ENCODE results near the gene PABPC1L. TPM values are rescaled to one million over a fixed set of nuclear protein-coding genes. Genes with fewer than 3 reads are reported as not detected.

The PABPC1L gene
- total RNA-seq, 2 experiments from 2014 or later: 22.8 to 27.5 TPM

- Histone ChIP-seq H3K27ac (ENCODE audit: low read depth in 1 of 2, low read length in 2 of 2) (no peak overlapping the region), H3K9me3 (ENCODE audit: control insufficient read depth in 1 of 2, insufficient read depth in 1 of 2, low read length in 2 of 2) (no peaks in the 10 kb centered on the region), H3K36me3 (ENCODE audit: insufficient read depth, low read length) (peaks cover 26% of the 10 kb centered on the region), H3K4me1 (ENCODE audit: insufficient read depth, low read length) (peaks cover 22% of the 10 kb centered on the region), H3K4me3 (ENCODE audit: low read length) (peak overlapping the region; percentile 86), H3K27me3 (ENCODE audit: control insufficient read depth in 1 of 2, insufficient read depth in 2 of 2, low read length in 2 of 2) (no peaks in the 10 kb centered on the region)
- no peak for DNase-seq
- H3K9me3 Mint-ChIP-seq: no peaks in the 10 kb centered on the region
- H3K36me3 Mint-ChIP-seq (ENCODE audit: low read depth): peaks cover 49% of the 10 kb centered on the region
- no peak for TF ChIP-seq CTCF (IDR thresholded peaks at IDR 0.05)
- intact Hi-C loops (cut with DNase I, micrococcal nuclease): loop anchor here in 1 of 2 experiments (2.0 to 5.0 kb wide), 3 partner anchors 52 to 380 kb away; partner anchors contain the start of gene TOMM34
- peaks cover 38% of the 10 kb centered on the region for H3K4me1 Mint-ChIP-seq (ENCODE audit: low read depth)
- no peak for ATAC-seq (ENCODE audit: poor library complexity)
- peak overlapping the region; percentile 68 for H3K27ac Mint-ChIP-seq
- no peaks in the 10 kb centered on the region for H3K27me3 Mint-ChIP-seq
- peak overlapping the region; percentile 85 for H3K4me3 Mint-ChIP-seq
- ChIA-PET CTCF (no interaction called here), POLR2A (interaction anchor here (0.9 to 5.3 kb wide), 4 partner anchors 22 to 118 kb away, joined by 3 to 24 read pairs (median 6); partner anchors contain the start of genes TOMM34 and YWHAB)
These were observed 916 bp downstream of the PABPC1L start for GRCh38 chr20:44910690-44911262.

GRCh38 chr20:44911264-44911921 lies 1.5 kb downstream of the PABPC1L start:
- peak overlapping the region; percentile 63 for H3K4me3 Mint-ChIP-seq
- peaks cover 22% of the 10 kb centered on the region for H3K4me1 ChIP-seq (ENCODE audit: insufficient read depth, low read length)
- DNase-seq (peak in 13 of 14 experiments; percentile 16 to 68 (median 46)), ATAC-seq (ENCODE audit: poor library complexity) (no peak)
- no peak overlapping the region for H3K27ac ChIP-seq (ENCODE audit: low read depth in 1 of 2, low read length in 2 of 2)
- no peaks in the 10 kb centered on the region for H3K9me3 ChIP-seq (ENCODE audit: control insufficient read depth in 1 of 2, insufficient read depth in 1 of 2, low read length in 2 of 2)
- ChIA-PET CTCF (no interaction called here), POLR2A (interaction anchor here (1.0 to 5.3 kb wide), 3 partner anchors 22 to 49 kb away, joined by 4 to 24 read pairs (median 9); partner anchors contain the start of genes TOMM34 and YWHAB)
- peaks cover 38% of the 10 kb centered on the region for H3K4me1 Mint-ChIP-seq (ENCODE audit: low read depth)
- peak; percentile 63 for TF ChIP-seq CTCF (IDR thresholded peaks at IDR 0.05)
- H3K27ac Mint-ChIP-seq: peak overlapping the region; percentile 69
- H3K27me3 Mint-ChIP-seq: no peaks in the 10 kb centered on the region
- H3K9me3 Mint-ChIP-seq: no peaks in the 10 kb centered on the region
- peaks cover 43% of the 10 kb centered on the region for H3K36me3 Mint-ChIP-seq (ENCODE audit: low read depth)
- H3K27me3 ChIP-seq (ENCODE audit: control insufficient read depth in 1 of 2, insufficient read depth in 2 of 2, low read length in 2 of 2): no peaks in the 10 kb centered on the region
- peaks cover 20% of the 10 kb centered on the region for H3K36me3 ChIP-seq (ENCODE audit: insufficient read depth, low read length)
- no peak overlapping the region for H3K4me3 ChIP-seq (ENCODE audit: low read length)
- intact Hi-C loops (cut with DNase I, micrococcal nuclease): loop anchor here in 1 of 2 experiments (2.0 to 5.0 kb wide), 3 partner anchors 51 to 379 kb away; partner anchors contain the start of gene TOMM34

GRCh38 chr20:44912189-44912588 lies 2.3 kb downstream of the PABPC1L start:
- Mint-ChIP-seq H3K27ac (peak overlapping the region; percentile 61), H3K27me3 (no peaks in the 10 kb centered on the region), H3K36me3 (ENCODE audit: low read depth) (peaks cover 35% of the 10 kb centered on the region), H3K4me1 (ENCODE audit: low read depth) (peaks cover 38% of the 10 kb centered on the region), H3K9me3 (no peaks in the 10 kb centered on the region), H3K4me3 (peak overlapping the region; percentile 51)
- Histone ChIP-seq H3K4me1 (ENCODE audit: insufficient read depth, low read length) (peaks cover 22% of the 10 kb centered on the region), H3K36me3 (ENCODE audit: insufficient read depth, low read length) (peaks cover 12% of the 10 kb centered on the region), H3K4me3 (ENCODE audit: low read length) (no peak overlapping the region), H3K27me3 (ENCODE audit: control insufficient read depth in 1 of 2, insufficient read depth in 2 of 2, low read length in 2 of 2) (no peaks in the 10 kb centered on the region), H3K9me3 (ENCODE audit: control insufficient read depth in 1 of 2, insufficient read depth in 1 of 2, low read length in 2 of 2) (no peaks in the 10 kb centered on the region), H3K27ac (ENCODE audit: low read depth in 1 of 2, low read length in 2 of 2) (no peak overlapping the region)
- DNase-seq (no peak), ATAC-seq (ENCODE audit: poor library complexity) (no peak)
- CTCF ChIA-PET: no interaction called here
- intact Hi-C loops (cut with DNase I, micrococcal nuclease): loop anchor here in 1 of 2 experiments (5.0 kb wide), 2 partner anchors 50 to 180 kb away; partner anchors contain the start of gene TOMM34
- TF ChIP-seq CTCF (IDR thresholded peaks at IDR 0.05): no peak
- POLR2A ChIA-PET: interaction anchor here (5.3 kb wide), 1 partner anchor 23 kb away, joined by 24 read pairs; no protein-coding TSS in a partner anchor

Data from CD4-positive, alpha-beta T cell (primary cell).